ENCODE measurements around the gene MRPL32. TPM values are rescaled to one million over a fixed set of nuclear protein-coding genes. Genes with fewer than 3 reads are reported as not detected.

MRPL32 gene
- total and polyA plus RNA-seq, 8 donors = 15.9 to 158 (median 65.3) TPM

GRCh38 chr7:42959549-42959948 lies 27.4 kb downstream of the MRPL32 start:
- no peaks in the 10 kb centered on the region for H3K36me3 ChIP-seq
- H3K27me3 ChIP-seq = no peaks in the 10 kb centered on the region
- DNase-seq = no peak
- no peak overlapping the region for H3K27ac ChIP-seq
- peaks cover 0 to 5% (median 2%) of the 10 kb centered on the region in 4 donors for H3K9me3 ChIP-seq
- WGBS, 5 donors = 72 to 97% (median 81%) methylated on average over 2 of the region's 2 CpGs
- H3K4me3 ChIP-seq = no peak overlapping the region
- TF ChIP-seq EP300 (IDR thresholded peaks at IDR 0.05) (no peak), POLR2AphosphoS5 (IDR thresholded peaks at IDR 0.05) (no peak), POLR2A (IDR thresholded peaks at IDR 0.05) (no peak)
- TF ChIP-seq, protein P1, sequence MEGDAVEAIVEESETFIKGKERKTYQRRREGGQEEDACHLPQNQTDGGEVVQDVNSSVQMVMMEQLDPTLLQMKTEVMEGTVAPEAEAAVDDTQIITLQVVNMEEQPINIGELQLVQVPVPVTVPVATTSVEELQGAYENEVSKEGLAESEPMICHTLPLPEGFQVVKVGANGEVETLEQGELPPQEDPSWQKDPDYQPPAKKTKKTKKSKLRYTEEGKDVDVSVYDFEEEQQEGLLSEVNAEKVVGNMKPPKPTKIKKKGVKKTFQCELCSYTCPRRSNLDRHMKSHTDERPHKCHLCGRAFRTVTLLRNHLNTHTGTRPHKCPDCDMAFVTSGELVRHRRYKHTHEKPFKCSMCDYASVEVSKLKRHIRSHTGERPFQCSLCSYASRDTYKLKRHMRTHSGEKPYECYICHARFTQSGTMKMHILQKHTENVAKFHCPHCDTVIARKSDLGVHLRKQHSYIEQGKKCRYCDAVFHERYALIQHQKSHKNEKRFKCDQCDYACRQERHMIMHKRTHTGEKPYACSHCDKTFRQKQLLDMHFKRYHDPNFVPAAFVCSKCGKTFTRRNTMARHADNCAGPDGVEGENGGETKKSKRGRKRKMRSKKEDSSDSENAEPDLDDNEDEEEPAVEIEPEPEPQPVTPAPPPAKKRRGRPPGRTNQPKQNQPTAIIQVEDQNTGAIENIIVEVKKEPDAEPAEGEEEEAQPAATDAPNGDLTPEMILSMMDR (IDR thresholded peaks at IDR 0.05) = no peak
- intact Hi-C loops (cut with DNase I; ENCODE audit: low total_unique reads) = no loop called here
- no peaks in the 10 kb centered on the region for H3K4me1 ChIP-seq

GRCh38 chr7:42960762-42961161 lies 28.6 kb downstream of the MRPL32 start:
- H3K27me3 ChIP-seq = no peaks in the 10 kb centered on the region
- H3K4me3 ChIP-seq = no peak overlapping the region
- 63 to 74% (median 73%) methylated on average over 2 of the region's 2 CpGs for WGBS, 5 donors
- TF ChIP-seq, protein P1 (IDR thresholded peaks at IDR 0.05) = no peak
- TF ChIP-seq POLR2A (IDR thresholded peaks at IDR 0.05) (no peak), EP300 (IDR thresholded peaks at IDR 0.05) (no peak), POLR2AphosphoS5 (IDR thresholded peaks at IDR 0.05) (no peak)
- H3K36me3 ChIP-seq = no peaks in the 10 kb centered on the region
- intact Hi-C loops (cut with DNase I; ENCODE audit: low total_unique reads) = no loop called here
- peaks cover 0 to 5% (median under 1%) of the 10 kb centered on the region in 4 donors for H3K9me3 ChIP-seq
- H3K27ac ChIP-seq = no peak overlapping the region
- no peak for DNase-seq
- no peaks in the 10 kb centered on the region for H3K4me1 ChIP-seq

- no peak for DNase-seq
- H3K4me1 ChIP-seq = no peaks in the 10 kb centered on the region
- H3K36me3 ChIP-seq = no peaks in the 10 kb centered on the region
- no peak overlapping the region for H3K4me3 ChIP-seq
- intact Hi-C loops (cut with DNase I; ENCODE audit: low total_unique reads) = no loop called here
- no peak for TF ChIP-seq POLR2AphosphoS5 (IDR thresholded peaks at IDR 0.05)
- TF ChIP-seq, protein P1 (IDR thresholded peaks at IDR 0.05) = no peak
- no peak for TF ChIP-seq POLR2A (IDR thresholded peaks at IDR 0.05)
- no peak for TF ChIP-seq EP300 (IDR thresholded peaks at IDR 0.05)
- 44 to 74% (median 63%) methylated on average over 2 of the region's 2 CpGs for WGBS, 5 donors
- no peaks in the 10 kb centered on the region for H3K27me3 ChIP-seq
- H3K27ac ChIP-seq = no peak overlapping the region
- H3K9me3 ChIP-seq = peaks cover 0 to 5% (median 0%) of the 10 kb centered on the region in 4 donors
Measured at GRCh38 chr7:42961170-42961569, 29.0 kb downstream of the MRPL32 start.

DNA sequence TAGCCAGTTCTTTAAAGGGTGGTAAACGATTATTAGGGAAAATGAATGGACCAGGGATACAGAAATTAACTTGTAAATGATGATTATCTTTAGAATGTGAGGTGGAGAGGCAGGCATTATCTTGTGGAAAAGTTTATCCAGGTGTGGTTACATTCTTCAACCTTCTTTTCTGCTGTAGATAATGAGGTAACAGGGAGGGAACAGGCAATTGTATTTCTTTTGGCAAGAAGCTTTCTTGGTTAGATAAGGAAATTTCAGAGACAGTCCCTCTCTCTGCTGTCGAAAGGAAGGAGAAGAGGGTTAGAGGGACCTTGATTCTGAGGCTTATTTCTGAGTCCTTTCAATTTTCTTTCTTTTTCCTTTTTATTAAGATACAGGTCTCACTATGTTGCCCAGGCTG lies 32.1 kb downstream of the MRPL32 start:
- no peak overlapping the region for H3K27ac ChIP-seq
- intact Hi-C loops (cut with DNase I; ENCODE audit: low total_unique reads) = no loop called here
- no peaks in the 10 kb centered on the region for H3K4me1 ChIP-seq
- no peaks in the 10 kb centered on the region for H3K27me3 ChIP-seq
- no peak for DNase-seq
- no peak overlapping the region for H3K4me3 ChIP-seq
- H3K9me3 ChIP-seq = no peaks in the 10 kb centered on the region
- 34 to 60% (median 39%) methylated on average over 2 of the region's 2 CpGs for WGBS, 5 donors
- H3K36me3 ChIP-seq = no peaks in the 10 kb centered on the region
- TF ChIP-seq EP300 (IDR thresholded peaks at IDR 0.05) (no peak), POLR2AphosphoS5 (IDR thresholded peaks at IDR 0.05) (no peak), POLR2A (IDR thresholded peaks at IDR 0.05) (no peak)
- TF ChIP-seq, protein P1 (IDR thresholded peaks at IDR 0.05) = no peak
